ENCODE results near the gene PPP6R2. TPM values are rescaled to one million over a fixed set of nuclear protein-coding genes. Genes with fewer than 3 reads are reported as not detected.

The PPP6R2 gene
- total and polyA plus RNA-seq, 9 of the 15 experiments (the other 6 are each of a cell fraction or from before 2014, with no cell fraction given): 0.32 to 39.8 (median 21.4) TPM

- TF ChIP-seq COPS2 (conservative IDR thresholded peaks at IDR 0.05): no peak
- TF ChIP-seq SMARCC2 (IDR thresholded peaks at IDR 0.05; ENCODE audit: low read depth): no peak
Observed at GRCh38 chr22:50300620-50301257, 42.4 kb upstream of the PPP6R2 start (continued).

GRCh38 chr22:50301581-50301991 is 41.5 kb upstream of the PPP6R2 start:
- peaks cover 26 to 88% of the 10 kb centered on the region in 2 experiments for H3K4me1 ChIP-seq (replicated peaks in 1 of 2; ENCODE audit: control insufficient read depth in 2 of 2, insufficient read depth in 2 of 2, low read length in 2 of 2)
- H2AFZ ChIP-seq (ENCODE audit: low read depth, low read length): no peak overlapping the region
- H3K9me3 ChIP-seq (replicated peaks; ENCODE audit: control insufficient read depth, insufficient read depth, low read depth, low read length): no peaks in the 10 kb centered on the region
- in situ Hi-C loops (cut with MboI): no loop called here
- 0 out of 2 replicates have a peak, but pooled peaks have one; percentile 22 for TF ChIP-seq POLR2G (IDR thresholded peaks at IDR 0.05; ENCODE audit: low read depth, low read length)
- no peak for TF ChIP-seq ZNF23 (CRISPR knock-in tag; IDR thresholded peaks at IDR 0.05)
- H3K4me2 ChIP-seq (ENCODE audit: insufficient read depth, low read length): no peak overlapping the region
- 88% methylated on average over 6 of the region's 17 CpGs for WGBS (ENCODE audit: insufficient coverage, low coverage, missing lambda C conversion rate)
- H3K9ac ChIP-seq (ENCODE audit: insufficient read depth in 1 of 2, low read depth in 2 of 2, low read length in 2 of 2): no peak overlapping the region
- H3K27ac ChIP-seq (ENCODE audit: extremely low read depth, low read depth, low read length): no peak overlapping the region
- no peak for FAIRE-seq
- H4K20me1 ChIP-seq (replicated peaks; ENCODE audit: control insufficient read depth, insufficient read depth, low read length): no peaks in the 10 kb centered on the region
- H3K9me1 ChIP-seq (ENCODE audit: control insufficient read depth, insufficient read depth, low read length): no peaks in the 10 kb centered on the region
- H3K27me3 ChIP-seq (ENCODE audit: control insufficient read depth in 2 of 2, insufficient read depth in 2 of 2, low read length in 2 of 2): no peaks in the 10 kb centered on the region
- intact Hi-C loops (cut with micrococcal nuclease): no loop called here
- ChIA-PET POLR2A (no interaction called here), CTCF (ENCODE audit: low intra/inter-chr PET ratio) (no interaction called here)
- BruUV-seq (replicated peaks): no TSS peak
- H3K36me3 ChIP-seq (ENCODE audit: control insufficient read depth, insufficient read depth, low read length): no peaks in the 10 kb centered on the region
- ATAC-seq: no peak
- DNase-seq (ENCODE audit: extremely low read depth in 1 of 4, low spot score in 3 of 4): no peak
- peaks cover 63% of the 10 kb centered on the region for H3K79me2 ChIP-seq (ENCODE audit: control insufficient read depth, insufficient read depth, low read length)
- no peak overlapping the region for H3K4me3 ChIP-seq
